HG03025 (cell line): Measurements from ENCODE around the gene POP5.

Experiments used
- ATAC-seq: cut with Tn5 transposase; IDR thresholded peaks from one replicate; pipeline ENCODE4 v1.9.1; 2021; ENCODE audit warnings: mild to moderate bottlenecking, moderate library complexity; ENCODE audit not compliant: unreplicated experiment, low FRiP score

The POP5 gene

DNA sequence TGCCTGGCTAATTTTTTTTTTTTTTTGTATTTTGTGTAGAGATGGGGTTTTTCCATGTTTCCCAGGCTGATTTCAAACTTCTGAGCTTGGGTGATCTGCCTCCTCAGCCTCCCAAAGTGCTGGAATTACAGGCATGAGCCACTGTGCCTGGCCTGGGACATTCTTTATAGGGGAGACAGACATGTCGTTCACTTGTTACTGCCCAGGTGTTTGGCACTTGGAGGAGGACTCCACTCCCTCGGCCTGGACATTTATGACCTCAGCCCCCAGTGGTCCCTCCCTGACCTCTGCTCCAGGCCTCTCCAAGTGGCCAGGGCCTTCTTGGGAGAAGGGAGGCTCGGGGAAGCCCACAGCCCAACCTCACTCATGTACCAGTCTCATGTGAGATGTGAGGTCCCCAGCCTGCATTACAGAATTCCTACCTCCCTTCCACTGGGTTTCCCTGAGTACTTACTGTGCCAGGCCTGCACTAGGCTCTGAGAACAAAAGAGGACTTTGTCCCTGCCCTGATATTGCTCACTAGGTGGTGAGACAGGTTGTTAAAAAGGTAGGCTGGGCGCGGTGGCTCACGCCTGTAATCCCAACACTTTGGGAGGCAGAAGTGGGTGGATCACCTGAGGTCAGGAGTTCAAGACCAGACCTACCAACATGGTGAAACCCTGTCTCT is 9.7 kb upstream of the POP5 start:
- no peak for ATAC-seq

- no peak for ATAC-seq
Observed at GRCh38 chr12:120588948-120589930, 8.0 kb upstream of the POP5 start.

DNA sequence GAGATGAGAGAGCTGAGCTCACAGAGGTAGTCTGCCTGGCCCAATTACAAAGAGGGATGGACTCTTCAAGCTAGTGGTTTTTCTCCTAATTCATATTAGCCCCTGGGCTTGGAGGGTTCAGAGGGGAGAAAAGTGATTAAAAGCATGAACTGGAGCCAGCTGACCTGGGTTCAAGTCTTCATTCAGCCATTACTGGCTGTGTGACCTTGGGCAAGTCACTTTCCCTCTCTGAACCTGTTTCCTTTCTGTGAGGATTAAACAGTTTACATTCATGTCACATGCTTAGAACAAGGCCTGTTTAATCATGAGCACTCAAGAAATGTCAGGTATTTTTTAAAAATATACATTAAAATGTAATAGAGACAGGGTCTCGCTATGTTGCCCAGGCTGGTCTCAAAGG is 7.2 kb upstream of the POP5 start:
- no peak for ATAC-seq

GRCh38 chr12:120586860-120587259 is 5.7 kb upstream of the POP5 start:
- no peak for ATAC-seq

DNA sequence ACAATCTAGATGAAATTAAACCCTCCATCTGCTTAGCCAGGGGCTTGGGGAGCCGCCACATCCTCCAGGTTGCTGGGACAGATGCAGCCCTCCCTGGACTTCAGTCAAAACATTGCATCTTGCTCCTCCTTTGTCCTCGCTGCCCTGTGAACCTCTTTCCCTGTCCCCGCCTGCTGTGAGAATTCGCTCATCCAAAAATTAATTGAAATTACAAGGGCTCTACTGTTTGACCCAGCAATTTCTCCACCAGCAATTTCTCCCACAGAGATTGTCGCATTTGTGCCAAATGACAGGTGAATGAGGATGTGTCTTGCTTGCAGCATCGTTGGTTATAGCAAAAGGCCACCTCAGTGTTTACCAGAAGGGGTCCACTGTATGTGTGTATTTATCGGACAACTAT is 5.0 kb upstream of the POP5 start:
- ATAC-seq = no peak

- ATAC-seq = no peak
Observed at GRCh38 chr12:120584343-120585149, 3.3 kb upstream of the POP5 start.

DNA sequence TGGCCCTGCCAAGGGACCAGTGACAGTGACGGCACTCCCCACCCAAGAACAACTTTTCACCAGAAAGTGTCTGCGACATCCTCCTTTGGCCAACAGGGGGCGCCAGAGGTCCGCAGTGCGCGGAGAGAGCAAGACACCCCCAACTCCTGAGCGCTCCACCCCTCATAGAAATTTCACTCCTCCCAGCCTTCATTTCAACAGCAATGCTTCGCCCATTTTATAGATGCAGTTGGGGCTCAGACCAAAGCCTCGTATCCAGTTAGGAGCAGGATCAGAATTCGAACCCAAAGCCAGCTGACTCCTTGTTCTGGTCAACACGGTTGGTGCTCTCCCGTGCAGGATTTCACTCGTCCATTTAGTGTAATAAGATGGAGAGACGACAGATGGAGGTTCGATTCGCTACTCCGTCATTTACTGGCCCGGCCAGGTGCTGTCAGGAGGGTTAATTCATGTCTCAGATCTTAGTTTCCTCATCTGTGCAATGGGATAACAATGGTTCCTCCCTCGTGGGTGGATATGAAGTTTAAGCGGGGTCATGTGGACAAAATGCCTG is 2.4 kb upstream of the POP5 start:
- ATAC-seq = no peak

DNA sequence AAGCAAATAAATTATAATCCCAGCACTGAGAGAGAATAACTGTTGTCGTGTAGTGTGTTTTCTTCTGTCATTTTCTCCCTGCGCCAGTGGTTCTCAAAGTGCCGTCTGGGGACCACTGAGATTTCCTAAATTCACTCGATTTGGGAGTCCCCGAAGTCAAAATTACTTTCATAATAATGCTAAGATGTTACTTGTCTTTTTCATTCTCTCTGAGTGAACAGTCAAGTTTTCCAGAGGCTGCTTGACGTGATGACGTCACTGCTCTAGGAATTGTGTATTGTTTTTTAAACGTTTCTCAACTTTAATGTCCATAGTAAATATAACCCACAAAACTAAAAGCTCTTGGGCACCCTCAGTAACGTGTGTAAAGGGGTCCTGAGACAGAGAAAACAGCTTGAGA is 796 bp upstream of the POP5 start:
- ATAC-seq = no peak

- ATAC-seq = no peak
Observed at GRCh38 chr12:120579179-120579578, 2.0 kb downstream of the POP5 start.

DNA sequence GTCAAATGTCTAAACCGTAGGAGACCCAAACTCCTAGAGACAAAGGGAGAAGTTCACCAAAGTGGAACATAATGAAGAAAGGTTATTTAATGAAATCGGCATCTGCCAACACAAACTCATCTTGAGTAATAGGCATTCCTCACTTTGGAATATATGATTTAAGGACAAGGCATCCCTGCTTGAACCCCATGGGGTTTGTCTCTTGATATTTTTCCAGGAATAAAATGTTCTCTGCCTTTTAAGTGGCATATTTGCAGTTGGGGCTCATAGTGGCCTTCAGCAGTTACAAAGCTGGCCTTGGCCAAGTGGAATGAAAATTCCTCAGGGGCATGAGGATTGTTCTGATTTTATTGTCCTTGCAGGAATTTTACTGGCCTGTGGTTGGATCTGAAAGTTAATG is 7.1 kb downstream of the POP5 start:
- ATAC-seq = no peak

GRCh38 chr12:120573560-120573959 is 7.6 kb downstream of the POP5 start:
- ATAC-seq = no peak

DNA sequence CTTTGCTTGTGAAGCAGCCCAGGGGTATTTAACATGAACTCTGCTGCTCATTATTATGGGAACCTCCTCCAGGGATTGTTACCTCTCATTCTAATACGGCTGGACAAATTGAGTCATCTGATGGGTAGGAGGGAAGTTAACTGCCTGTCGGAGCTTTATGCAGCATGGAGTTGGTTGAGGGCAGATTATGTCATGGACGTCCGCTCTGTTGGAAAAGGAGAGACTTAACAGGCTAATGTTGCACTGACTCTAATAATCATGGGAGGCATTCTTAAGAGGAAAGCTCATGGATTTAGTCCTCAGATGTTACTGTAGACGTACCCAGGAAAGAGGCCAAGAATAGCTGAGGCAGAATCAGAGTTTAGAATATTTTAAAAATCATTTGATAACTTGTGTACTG is 9.9 kb downstream of the POP5 start:
- no peak for ATAC-seq

GRCh38 chr12:120563495-120563894 is 17.7 kb downstream of the POP5 start:
- ATAC-seq = no peak

DNA sequence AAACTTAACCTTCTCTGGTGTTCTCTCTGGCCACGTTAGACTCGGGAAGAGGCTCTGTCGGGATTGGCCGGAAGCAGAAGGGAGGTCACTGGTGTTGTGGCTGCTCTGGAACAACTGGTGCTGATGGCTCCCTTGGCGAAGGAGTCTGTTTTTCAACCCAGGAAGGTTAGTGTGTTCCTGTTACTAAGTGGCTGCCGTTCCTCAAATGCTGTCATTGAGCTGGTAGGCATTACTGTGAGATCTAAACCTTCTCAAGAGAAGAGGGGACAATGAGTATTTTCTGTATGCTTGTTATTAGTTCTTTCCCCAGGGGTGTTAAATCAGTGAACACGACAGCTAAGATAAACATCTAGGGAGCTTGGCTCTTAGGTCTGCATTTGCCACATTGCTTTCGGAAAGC is 18.3 kb downstream of the POP5 start:
- ATAC-seq = no peak

DNA sequence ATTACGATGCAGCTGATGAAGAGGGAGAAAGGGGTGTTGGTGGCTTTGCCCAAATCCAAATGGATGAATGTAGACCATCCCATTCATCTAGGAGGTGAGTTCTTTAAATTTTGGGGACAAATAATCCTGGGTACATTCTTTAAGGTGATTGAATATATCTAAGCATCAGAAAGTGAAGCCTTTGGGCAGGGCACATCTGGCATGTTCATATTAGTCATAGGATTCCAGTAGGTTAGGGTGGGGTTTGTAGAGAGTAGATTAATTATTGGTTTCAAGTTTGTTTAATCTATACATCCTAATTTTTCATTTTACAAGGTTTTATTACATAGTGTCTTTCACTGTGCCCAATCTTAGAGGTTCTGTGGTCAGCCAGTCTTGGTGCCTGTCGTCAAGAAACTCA is 23.6 kb downstream of the POP5 start:
- no peak for ATAC-seq

- ATAC-seq = no peak
Observed at GRCh38 chr12:120554678-120555077, 26.5 kb downstream of the POP5 start.

DNA sequence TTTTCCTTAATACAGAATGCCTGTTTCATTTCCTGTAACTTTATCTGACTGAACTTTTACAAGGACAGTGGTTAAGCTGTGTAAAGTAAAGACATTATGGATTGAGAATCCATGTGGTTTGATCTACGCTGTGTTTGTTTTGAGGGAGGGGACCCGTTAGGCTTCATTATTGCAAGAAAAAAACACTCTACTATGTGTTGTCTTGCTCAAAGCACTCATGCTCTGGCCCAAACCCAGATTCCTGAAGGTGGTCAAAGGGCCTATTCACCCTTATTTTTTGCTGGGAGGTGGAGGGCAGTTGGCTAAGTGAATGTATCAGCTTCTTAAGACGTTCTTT is 35.2 kb downstream of the POP5 start:
- no peak for ATAC-seq

DNA sequence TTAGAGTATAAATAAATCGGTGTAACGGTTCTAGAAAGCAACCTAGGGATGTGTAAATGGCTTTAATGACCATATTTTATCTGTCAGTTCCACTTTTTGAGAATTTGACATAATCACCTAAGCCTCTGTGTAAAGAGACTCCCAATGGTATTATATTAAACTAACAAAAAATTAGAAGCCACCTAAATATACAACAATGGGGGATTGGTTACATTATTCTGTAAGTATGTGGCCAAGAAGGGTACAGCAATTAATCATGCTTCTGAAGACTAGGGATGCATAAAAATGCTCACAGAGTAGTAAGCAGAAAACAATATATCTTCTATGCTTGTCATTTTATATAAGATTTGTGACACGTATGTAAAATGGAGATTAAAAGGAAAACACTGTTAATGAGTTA is 36.5 kb downstream of the POP5 start:
- ATAC-seq = no peak

DNA sequence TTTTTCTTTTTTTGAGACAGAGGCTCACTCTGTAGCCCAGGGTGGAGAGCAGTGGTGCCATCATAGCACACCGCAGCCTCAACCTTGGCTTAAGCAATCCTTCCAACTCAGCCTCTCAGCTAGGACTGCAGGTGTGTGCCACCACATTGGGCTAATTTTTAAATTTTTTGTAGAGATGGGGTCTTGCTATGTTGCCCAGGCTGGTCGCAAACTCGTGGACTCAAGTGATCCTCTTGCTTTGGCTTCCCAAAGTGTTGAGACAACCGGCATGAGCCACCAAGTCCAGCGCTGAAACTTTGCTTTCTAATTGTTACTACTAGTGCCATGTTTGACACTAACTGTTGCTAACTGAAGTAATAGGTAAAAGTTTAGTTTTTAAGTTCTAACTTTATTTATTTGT is 39.0 kb downstream of the POP5 start:
- ATAC-seq = no peak

DNA sequence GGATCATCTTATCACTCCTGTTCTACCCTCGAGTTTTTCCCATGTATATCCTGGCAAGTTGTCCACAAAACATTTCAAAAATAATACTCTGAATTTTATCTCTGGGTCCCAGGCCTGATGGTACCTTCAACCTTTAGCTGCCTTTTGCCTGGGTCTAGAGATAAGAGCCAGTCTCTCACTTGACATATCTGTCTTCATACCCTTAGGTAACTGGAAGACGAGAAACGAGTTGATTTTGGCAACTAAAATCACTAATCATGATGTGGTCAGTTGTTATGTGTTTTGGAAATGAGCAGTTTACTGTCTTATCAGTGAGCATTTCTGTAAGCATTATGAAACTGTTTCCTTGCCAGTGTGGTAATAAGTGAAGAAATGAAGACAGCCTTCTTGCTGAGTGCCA is 40.8 kb downstream of the POP5 start:
- ATAC-seq = no peak

GRCh38 chr12:120539303-120539702 is 41.9 kb downstream of the POP5 start:
- no peak for ATAC-seq
